GM04503 (cell line): ENCODE data around the gene TMEM132A.

Experiments
- DNase-seq: peaks from one replicate; pipeline ENCODE4 v3.0.0-alpha.2; 2012; ENCODE audit warnings: low read depth

Gene TMEM132A

GRCh38 chr11:60921777-60922335 is 2.4 kb upstream of the TMEM132A start:
- DNase-seq = no peak

DNA sequence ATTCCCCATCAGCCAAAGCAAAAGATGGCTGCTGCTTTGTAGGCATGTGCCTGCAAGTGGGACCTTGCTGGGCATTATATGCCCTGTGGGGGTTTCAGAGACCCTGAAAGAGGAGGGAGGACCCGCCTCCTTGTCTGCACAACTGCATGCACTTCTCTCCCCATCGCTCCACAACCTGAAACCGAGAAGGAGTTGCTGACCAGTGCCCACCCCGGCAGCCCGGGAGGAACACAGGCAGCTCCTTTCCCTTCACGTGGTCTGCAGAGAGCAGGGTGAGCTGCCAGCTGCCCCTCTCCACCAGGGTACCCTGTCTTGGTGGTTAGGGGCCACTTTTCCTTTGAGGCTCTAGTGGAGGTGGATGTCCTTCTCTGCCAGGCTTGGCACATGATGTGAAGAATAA is 1.4 kb upstream of the TMEM132A start:
- no peak for DNase-seq

GRCh38 chr11:60923326-60923725 is 934 bp upstream of the TMEM132A start:
- DNase-seq = no peak

GRCh38 chr11:60923800-60924109 is 505 bp upstream of the TMEM132A start:
- no peak for DNase-seq

DNA sequence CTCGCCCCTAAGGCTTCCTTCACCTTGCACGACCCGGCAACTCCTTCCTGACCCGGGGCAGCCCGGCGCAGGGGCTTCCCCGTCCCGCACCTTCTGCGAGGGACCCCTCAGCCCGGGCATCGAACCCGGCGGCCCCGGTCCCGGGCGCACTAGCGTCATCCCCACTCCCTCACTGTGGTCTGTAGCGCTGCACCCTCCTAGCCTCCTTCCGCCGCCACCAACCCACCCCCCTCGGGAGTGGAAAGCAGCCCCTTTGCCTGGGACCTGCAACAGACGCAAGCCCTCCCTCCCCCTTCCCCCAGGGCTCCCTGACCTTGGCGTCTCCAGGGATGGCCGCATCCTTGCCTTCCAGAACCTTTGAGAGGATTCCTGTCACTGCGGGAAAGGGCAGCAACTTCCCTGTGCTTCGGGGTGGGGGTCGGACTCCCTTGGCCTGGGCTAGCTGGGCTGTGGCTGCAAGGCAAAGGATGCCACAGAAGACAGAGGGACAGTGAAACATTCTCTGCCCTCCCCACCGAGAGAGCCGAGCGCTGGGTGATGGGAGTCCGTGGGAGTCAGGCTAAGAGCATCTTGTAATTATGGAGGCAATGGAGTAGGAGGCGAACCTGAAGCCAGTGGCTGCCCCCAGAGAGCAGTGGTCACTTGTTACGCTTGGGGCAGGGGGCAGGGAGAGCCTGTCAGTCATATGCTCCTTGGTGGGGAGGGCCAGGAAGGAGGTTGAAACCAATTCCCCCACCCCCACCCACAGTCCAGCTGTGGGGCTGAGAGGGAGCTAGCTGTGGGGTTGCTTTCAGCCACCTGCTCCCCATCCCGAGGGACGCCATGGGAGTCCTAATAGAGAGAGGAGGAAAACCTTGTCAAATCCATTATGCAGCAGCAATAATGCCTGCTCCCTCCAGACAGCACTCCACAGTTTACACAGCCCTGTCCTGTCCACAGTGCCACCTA is 920 bp downstream of the TMEM132A start:
- DNase-seq = no peak

DNA sequence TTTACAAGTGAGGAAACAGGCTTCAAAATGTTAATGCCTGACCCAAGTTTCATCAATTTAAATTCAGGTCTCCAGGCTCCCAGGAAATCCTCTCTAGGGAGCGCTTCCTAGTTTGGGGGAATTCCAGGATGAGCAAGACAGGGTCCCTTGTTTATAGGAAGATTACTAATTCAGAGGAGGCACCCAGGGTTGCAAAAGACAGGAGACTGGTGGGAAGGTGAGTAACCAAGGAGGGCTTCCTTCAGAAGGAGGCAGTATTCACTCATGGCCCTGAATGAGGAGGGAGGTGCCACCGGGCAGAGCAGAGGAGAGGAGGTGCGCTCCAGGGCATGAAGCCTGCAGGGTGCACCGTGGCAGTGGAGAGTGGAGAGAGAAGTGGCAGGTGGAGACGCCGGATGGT is 1.6 kb downstream of the TMEM132A start:
- DNase-seq = no peak

- DNase-seq = no peak
Measured at GRCh38 chr11:60926500-60926899, 2.2 kb downstream of the TMEM132A start.

- no peak for DNase-seq
Measured at GRCh38 chr11:60927061-60927592, 2.9 kb downstream of the TMEM132A start.

DNA sequence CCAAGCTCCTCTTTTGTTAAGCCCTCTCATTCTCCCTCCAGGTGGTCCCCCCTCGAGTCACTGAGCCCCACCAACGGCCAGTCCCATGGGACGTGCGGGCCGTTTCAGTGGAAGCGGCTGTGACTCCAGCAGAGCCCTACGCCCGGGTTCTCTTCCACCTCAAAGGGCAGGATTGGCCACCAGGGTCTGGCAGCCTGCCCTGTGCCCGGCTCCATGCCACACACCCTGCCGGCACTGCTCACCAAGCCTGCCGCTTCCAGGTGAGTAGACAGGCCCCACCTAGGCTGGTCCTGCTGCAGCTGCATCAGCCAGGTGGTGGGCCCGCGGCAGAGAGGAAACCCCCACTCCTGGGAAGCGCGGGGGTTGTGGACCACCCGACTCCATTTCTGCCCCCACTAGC is 3.3 kb downstream of the TMEM132A start:
- DNase-seq = no peak

GRCh38 chr11:60928563-60929001 is 4.3 kb downstream of the TMEM132A start:
- DNase-seq = no peak

DNA sequence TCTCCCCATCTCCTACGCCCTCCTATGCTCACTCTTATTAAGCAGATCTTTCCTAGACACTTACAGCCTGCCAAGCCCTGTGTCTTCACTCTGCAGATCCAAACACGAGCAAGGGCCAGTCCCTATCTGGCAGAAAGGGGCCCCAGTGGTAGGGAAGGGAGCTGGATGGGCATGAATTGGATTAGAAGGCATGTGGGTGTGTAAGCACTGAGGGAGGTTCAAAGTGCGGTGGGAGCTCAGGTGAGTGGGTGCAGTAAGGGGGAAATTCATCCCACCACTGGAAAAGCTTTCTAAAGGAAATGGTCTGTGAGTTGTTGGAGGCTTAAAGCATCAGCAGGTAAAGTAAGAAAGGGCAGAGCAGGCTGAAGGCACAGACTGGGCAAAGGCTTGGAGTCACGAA is 5.5 kb downstream of the TMEM132A start:
- no peak for DNase-seq

DNA sequence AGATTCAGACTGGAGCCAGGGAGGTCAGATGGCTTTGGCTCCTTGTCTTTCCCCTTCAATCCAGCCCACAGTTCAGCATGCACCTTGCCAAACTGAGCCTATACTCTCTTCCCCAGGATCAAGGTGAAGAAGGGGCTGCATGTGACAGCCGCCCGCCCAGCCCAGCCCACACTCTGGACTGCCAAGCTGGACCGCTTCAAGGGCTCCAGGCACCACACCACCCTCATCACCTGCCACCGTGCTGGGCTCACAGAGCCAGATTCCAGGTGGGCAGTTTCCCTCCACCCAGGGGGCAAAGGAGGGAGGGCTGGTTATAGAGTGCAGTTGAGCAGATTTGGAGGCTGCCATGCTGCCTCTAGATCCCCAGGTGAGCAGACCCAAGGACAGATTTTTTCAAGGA is 6.1 kb downstream of the TMEM132A start:
- DNase-seq = no peak

DNA sequence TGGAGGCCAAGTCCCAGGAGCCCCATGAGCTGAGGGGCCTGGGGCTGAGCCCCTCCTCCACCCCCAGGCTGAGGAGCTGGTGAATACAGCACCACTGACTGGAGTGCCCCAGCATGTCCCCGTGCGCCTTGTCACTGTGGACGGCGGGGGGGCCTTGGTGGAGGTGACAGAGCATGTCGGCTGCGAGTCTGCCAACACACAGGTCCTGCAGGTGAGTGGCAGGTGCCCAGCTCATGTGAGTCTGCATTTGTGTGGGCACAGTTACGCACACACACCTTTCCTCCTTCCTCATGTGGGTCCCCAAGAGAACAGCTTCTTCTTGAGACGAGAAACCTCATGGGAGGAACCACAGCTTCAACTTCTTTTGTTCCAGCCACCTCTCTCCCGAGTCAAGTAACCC is 7.7 kb downstream of the TMEM132A start:
- no peak for DNase-seq

DNA sequence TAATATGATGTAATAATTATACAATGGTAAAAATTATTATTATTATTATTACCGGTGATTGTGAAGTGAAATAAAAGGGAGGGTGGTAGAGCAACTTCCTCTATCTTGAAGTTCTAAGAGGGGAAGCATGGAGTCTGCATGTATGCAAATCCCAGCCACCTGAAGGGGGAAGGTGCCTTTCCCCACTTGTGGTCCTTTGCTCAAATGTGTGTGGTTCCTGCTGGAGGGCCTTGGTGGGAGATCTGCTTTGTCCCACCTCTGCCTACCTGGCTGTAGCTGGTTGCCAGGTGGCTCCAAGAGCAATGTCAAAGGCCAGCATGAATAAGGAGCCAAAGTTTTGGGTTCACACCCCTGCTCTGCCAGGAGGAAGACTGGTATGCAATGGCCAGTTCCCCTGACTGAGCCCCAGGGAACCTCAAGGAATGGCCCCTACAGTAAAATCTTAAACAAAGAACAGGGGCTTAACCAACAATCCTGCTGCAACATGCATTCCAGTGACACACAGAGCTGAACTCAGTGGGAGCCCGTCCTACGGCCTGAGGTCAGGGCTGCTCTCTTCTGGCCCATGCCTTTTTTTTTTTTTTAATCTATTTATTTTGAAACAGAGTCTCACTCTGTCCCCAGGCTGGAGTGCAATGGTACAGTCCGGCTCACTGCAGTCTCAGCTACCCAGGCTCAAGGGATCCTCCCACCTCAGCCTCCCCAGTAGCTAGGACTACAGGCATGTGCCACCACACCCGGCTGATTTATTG is 8.5 kb downstream of the TMEM132A start:
- DNase-seq = no peak

DNA sequence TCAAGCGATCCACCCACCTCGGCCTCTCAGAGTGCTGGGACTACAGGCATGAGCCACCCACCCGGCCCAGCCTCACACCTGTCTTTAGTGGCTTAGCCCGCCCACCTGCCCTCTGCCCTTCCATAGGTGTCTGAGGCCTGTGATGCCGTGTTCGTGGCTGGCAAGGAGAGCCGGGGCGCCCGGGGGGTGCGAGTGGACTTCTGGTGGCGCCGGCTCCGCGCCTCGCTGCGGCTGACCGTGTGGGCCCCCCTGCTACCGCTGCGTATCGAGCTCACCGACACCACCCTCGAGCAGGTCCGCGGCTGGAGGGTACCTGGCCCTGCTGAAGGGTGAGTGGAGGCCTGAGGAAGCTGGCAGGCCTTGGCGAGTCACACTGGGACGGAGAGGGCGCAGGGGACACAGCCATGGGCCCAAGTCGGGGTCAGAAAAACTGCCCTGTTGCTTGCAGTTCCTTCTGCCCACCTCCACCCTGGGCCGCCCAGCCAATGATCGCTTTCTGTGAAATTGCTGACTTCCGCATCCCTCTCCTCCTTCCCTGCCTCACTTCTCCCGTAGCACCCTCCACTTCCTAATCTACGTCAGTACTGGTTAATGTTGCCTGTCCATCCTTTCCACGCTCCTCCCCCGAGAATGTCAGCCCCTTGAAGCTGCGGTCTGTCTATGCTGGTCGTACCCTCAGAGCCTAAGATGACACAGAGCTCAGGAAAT is 9.3 kb downstream of the TMEM132A start:
- DNase-seq = no peak

GRCh38 chr11:60934124-60934789 is 10.0 kb downstream of the TMEM132A start:
- DNase-seq = no peak

GRCh38 chr11:60934790-60935605 is 10.7 kb downstream of the TMEM132A start:
- no peak for DNase-seq

DNA sequence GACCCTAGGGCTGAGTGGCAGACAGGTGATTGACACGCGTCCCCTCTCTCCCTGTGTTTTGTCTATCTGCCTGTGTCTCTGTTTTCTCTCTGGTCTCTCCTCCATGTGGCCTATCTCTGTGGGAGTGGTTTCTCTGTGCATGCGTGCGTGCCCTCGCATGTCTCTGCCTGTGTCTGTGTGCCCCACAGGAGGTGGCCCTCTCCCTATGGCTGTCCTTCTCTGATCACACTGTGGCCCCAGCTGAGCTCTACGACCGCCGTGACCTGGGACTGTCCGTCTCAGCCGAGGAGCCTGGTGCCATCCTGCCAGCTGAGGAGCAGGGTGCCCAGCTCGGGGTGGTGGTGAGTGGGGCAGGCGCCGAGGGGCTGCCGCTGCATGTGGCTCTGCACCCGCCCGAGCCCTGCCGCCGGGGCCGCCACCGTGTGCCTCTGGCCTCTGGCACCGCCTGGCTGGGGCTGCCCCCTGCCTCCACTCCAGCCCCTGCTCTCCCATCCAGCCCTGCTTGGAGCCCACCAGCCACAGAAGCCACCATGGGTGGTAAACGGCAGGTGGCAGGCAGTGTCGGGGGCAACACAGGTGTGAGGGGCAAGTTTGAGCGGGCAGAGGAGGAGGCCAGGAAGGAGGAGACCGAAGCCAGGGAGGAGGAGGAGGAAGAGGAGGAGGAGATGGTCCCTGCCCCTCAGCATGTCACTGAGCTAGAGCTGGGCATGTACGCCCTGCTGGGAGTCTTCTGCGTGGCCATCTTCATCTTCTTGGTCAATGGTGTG is 11.6 kb downstream of the TMEM132A start:
- no peak for DNase-seq

- no peak for DNase-seq
Measured at GRCh38 chr11:60936467-60937143, 12.3 kb downstream of the TMEM132A start.
